ENCODE results near the gene RXRA. TPM values are rescaled to one million over a fixed set of nuclear protein-coding genes. Genes with fewer than 3 reads are reported as not detected.

The RXRA gene
- total and polyA plus RNA-seq, 12 donors, result 5.5 to 114 (median 71.3) TPM

DNA sequence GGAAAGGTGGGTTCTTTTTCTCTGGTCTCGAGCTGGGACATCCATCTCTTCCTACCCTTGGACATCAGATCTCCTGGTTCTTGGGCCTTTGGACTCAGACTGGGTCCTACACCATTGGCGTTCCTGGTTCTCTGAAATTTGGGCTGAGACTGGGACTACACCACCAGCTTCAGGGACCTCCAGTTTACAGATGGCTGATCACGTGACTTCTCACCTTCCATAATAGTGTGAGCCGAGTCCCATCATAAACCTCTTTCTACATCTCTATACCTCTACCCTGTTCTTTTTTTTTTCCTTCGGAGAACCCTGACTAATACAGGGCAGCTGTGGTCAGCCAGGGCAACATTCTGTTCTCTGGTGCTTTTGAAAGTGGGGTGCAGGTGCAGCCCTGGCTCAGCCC is 27.2 kb upstream of the RXRA start:
- H3K9me3 ChIP-seq (replicated peaks in 1 of 3), result no peaks in the 10 kb centered on the region
- H3K4me3 ChIP-seq, result no peak overlapping the region
- intact Hi-C loops (cut with DNase I), result no loop called here
- no peak overlapping the region for H3K27ac ChIP-seq
- H3K4me1 ChIP-seq (replicated peaks in 1 of 2), result no peaks in the 10 kb centered on the region
- no peaks in the 10 kb centered on the region for H3K36me3 ChIP-seq (replicated peaks in 1 of 2)
- no peak for TF ChIP-seq POLR2A (IDR thresholded peaks at IDR 0.05)
- TF ChIP-seq, protein P1, sequence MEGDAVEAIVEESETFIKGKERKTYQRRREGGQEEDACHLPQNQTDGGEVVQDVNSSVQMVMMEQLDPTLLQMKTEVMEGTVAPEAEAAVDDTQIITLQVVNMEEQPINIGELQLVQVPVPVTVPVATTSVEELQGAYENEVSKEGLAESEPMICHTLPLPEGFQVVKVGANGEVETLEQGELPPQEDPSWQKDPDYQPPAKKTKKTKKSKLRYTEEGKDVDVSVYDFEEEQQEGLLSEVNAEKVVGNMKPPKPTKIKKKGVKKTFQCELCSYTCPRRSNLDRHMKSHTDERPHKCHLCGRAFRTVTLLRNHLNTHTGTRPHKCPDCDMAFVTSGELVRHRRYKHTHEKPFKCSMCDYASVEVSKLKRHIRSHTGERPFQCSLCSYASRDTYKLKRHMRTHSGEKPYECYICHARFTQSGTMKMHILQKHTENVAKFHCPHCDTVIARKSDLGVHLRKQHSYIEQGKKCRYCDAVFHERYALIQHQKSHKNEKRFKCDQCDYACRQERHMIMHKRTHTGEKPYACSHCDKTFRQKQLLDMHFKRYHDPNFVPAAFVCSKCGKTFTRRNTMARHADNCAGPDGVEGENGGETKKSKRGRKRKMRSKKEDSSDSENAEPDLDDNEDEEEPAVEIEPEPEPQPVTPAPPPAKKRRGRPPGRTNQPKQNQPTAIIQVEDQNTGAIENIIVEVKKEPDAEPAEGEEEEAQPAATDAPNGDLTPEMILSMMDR (IDR thresholded peaks at IDR 0.05), result no peak
- no peaks in the 10 kb centered on the region for H3K27me3 ChIP-seq
- no peak for DNase-seq
- 84 to 98% (median 93%) methylated on average over 5 of the region's 5 CpGs for WGBS, 4 donors

DNA sequence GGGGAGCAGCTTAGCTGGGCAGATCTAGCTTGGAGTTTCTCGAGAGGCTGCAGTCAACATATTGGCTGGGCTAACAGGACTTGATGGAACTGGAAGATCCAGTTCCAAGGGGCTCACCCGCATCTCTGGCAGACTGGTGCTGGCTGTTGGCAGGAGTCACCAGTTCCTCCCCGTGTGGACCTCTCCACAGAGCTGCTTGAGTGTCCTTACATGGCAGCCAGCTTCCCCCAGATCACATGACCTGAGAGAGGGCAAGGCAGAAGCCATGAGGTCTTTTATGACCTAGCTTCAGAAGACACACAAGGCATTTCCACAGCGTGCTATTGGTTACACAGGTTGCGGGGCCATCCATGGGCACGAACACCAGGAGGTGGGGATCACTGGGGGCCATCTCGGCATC is 26.4 kb upstream of the RXRA start:
- DNase-seq, result no peak

DNA sequence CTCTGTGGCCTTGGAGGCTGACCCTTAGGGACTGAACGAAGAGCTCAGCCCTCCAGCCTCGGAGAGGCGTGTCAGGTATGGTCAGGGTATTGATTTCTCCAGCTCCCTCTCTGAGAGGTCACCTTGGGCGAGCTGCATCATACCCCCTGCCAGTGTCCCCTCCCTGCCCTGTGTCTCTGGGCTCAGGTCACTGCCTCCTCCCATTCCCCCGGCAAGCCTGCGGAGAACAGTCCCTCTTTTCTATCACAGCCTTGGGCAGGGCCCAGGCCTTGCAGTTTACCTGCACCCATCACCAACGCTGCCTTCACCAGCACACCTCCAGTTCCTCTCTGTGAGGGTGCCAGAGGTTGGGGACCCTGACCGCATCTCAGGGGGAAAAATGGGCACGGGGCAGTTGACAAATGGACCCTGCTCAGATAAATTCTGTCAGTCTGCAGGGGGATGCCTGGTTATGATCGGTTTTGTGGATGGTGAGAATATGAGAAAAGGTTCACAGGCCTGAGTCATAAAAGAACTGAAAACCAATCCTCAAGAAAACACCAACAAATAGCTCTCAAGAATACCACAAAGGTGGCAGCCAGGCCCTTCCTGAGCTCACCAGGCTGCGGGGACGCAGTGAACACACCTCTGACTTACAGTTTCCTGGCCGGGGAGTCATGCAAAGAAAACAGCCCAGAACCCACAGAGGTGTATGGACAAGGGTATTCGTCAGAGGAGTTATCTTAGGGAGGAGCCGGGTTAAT is 24.7 kb upstream of the RXRA start:
- 74 to 81% (median 80%) methylated on average over 15 of the region's 15 CpGs for WGBS, 4 donors
- intact Hi-C loops (cut with DNase I), result no loop called here
- Histone ChIP-seq H3K4me3 (no peak overlapping the region), H3K36me3 (replicated peaks in 1 of 2) (no peaks in the 10 kb centered on the region), H3K27ac (no peak overlapping the region), H3K9me3 (replicated peaks in 1 of 3) (no peaks in the 10 kb centered on the region), H3K4me1 (replicated peaks in 1 of 2) (no peaks in the 10 kb centered on the region), H3K27me3 (no peaks in the 10 kb centered on the region)
- DNase-seq, result no peak
- TF ChIP-seq POLR2A (IDR thresholded peaks at IDR 0.05), result no peak

More for the DNA sequence above, 26.4 kb upstream of the RXRA start:
- H3K27me3 ChIP-seq, result no peaks in the 10 kb centered on the region
- WGBS, 4 donors, result 77 to 91% (median 87%) methylated on average over 5 to 7 of the region's 7 CpGs
- TF ChIP-seq, protein P1 (IDR thresholded peaks at IDR 0.05), result no peak
- TF ChIP-seq POLR2A (IDR thresholded peaks at IDR 0.05), result no peak
- no peaks in the 10 kb centered on the region for H3K36me3 ChIP-seq (replicated peaks in 1 of 2)
- H3K27ac ChIP-seq, result no peak overlapping the region
- H3K9me3 ChIP-seq (replicated peaks in 1 of 3), result no peaks in the 10 kb centered on the region
- intact Hi-C loops (cut with DNase I), result no loop called here
- H3K4me1 ChIP-seq (replicated peaks in 1 of 2), result no peaks in the 10 kb centered on the region
- H3K4me3 ChIP-seq, result no peak overlapping the region

DNA sequence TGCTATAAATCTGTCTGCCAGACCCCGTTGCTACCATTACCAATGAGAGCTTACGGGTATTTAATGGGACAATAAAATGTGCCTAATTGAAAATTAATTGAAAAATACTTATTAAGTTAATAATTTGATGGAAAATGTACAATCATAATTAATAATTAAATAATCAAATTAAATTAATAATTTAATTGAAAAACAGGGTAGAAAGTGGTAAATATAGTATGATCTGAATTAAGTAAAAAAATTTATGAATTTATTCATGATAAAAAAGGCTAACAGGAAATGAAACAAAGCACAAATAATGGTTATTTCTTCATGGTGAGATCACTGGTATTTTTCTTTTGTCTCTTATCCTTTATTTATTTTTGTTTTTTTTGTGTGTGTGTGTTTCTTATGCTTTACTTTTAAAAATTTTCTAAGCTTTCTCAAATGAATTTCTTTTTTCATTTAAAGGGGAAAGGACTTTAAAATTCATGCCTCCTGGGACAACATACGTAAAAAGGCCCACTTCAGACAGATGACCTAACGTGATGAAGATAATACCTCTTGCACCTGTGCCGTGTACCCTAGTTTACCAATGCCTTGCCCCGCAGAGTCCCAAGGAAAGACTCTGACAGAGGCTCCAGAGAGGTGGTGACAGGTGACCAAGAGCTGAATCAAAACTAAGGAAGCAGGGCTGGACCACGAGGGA is 24.0 kb upstream of the RXRA start:
- WGBS, 4 donors, result 92 to 95% (median 94%) methylated on average over 7 of the region's 7 CpGs
- Histone ChIP-seq H3K9me3 (replicated peaks in 1 of 3) (no peaks in the 10 kb centered on the region), H3K27ac (no peak overlapping the region), H3K36me3 (replicated peaks in 1 of 2) (no peaks in the 10 kb centered on the region), H3K27me3 (no peaks in the 10 kb centered on the region), H3K4me1 (replicated peaks in 1 of 2) (no peaks in the 10 kb centered on the region), H3K4me3 (no peak overlapping the region)
- no peak for TF ChIP-seq POLR2A (IDR thresholded peaks at IDR 0.05)
- TF ChIP-seq, protein P1 (IDR thresholded peaks at IDR 0.05), result no peak
- no peak for DNase-seq
- intact Hi-C loops (cut with DNase I), result no loop called here

All from adrenal gland (tissue), 12 donors.